ENCODE data around the gene MS4A12.
"Not testable (repeated sequence)": the region's sequence is repeated elsewhere in the genome, so short reads cannot be mapped to it uniquely, and the experiment has no call there.

The MS4A12 gene

DNA sequence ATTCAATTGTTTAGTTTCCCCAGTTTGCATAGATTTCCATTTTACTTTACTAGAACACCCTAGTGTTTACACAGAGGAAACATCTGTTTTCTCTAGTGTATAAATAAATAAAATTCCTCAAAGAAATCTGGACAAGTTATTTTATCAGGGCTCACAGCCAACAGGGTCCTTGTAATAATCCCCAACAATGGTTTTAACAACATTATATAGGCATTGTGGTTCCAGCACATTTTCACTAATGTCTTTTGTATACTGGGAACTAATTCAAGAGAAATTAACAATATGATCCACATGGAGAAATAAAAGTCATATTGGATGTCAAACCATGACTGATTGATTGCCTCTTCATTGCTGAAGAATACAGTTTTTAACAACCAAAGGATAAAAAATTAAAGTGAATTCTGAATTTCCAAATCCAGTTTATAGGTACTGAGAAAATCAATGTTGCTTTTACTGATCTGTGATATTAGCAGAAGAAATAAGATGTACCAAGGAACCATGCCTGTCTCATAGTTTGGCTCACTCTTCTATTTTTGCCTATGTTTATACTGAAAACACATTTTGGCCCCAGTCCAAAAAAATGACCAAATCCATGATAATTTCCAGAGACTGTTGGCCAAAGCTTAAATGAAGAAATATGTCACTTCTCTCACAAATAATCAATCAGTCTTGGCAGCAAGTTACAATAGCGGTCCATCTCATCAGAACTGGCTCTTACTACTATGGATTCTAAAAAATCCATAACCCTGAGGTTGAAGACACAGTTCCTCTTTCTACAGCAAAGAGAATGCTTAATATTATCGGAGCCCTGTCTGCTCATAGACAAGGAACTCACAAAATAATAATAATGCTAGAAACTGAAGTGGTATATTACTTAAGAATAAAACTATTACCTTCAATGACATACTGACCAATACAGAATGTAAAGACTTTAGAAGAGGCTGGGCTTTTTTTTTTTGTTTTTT, 21.2 kb downstream of the MS4A12 start:
- no peak for DNase-seq

DNA sequence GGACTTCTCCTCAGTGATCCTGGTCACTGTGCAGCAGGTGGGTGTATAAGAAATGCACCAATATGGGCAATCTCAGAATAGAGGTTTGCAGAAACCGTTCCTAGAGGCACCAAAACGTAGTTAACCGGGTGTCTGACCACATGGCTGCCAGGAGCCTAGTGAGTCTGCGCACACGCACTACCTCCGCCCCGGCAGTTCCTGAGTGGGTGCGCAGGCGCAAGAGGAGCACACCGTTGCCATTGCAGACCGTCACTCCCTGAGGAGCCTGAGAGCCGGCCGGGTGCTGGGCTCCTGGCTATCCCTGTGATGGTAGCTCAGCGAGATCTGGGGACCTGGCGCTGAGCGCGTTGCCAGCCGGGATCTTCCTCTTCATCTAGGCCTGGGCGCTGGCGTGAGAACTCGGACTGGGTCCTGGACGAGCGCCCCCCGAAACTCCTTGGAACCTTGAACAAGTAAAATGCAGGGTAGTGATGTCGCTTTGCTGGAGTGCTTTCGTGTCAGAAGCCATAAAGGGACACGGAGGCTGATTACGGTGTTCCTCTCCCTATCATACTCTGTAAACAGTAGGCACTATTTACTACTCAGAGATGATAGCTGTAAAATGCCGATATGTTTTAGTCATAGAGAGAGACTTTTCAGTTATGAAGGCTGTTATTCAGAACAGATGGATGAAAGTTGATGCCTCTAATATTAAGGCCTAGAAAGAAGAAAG, 22.7 kb downstream of the MS4A12 start, which contains the start of gene MS4A13:
Gene MS4A13 (plus strand): TSS at position 249 of the 712 bp plus-strand sequence. CDS start 2,692 bp downstream, outside the sequence.
- no peak for DNase-seq

DNA sequence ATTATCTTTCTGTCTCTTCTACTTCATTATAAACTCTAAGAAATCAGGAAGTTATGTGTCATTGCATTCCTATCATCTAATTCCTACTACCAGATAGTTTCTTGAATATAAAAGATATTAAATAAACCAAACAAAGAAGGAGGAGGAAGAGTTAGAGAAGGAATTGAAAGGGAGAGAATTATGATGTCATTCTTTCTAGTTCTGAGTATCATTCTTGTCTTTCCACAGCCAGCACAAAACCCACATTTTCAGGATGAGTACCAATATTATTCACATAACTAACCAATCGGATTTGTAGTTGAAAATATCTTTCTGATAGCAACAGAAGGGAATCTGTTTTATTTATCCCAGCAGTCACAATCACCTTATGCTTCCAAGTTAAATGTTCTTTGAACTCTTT, 35.9 kb downstream of the MS4A12 start:
- DNase-seq = no peak

DNA sequence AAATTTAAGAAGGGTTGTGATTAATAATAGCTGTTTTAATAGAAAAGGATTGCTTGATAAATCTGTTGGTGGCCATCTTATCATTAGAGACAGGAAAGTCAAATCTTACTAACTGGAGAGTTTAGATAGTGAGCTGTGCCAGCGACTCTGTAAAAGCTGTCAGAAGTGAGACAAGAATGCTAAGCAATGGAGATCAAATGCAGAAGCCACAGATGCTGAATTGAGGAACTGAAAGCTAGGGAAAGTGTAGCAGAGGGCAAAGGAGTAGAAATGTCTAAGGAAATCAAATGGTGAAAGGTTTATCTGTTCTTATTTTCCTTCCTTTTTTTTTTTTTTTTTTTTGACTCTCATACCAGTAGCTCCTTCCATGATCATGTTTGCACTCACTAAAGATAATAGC, 36.4 kb downstream of the MS4A12 start:
- no peak for DNase-seq

DNA sequence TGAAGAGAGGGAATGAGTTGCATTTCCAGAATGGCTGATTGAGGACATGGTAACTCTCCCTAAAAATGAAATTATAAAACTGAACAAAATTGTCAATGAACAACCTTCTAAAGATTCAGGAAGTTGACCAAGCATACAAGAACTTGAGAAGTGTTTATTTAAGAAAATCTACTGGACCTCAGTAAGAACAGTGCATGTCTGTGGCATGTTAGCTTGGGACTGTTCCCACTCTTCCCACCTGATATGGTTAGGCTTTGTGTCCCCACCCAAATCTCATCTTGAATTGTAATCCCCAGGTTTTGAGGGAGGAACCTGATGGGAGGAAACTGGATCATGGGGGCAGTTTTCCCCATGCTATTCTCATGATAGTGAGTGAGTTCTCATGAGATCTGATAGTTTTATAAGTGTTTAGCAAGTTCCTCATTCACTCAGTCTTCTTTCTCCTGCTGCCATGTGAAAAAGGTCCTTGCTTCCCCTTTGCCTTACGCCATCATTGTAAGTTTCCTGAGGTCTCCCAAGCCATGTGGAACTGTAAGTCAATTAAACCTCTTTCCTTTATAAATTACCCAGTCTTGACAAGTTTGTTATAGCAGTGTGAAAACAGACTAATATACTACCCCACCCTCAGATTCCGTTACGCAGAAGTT, 38.0 kb downstream of the MS4A12 start:
- DNase-seq = no peak

DNA sequence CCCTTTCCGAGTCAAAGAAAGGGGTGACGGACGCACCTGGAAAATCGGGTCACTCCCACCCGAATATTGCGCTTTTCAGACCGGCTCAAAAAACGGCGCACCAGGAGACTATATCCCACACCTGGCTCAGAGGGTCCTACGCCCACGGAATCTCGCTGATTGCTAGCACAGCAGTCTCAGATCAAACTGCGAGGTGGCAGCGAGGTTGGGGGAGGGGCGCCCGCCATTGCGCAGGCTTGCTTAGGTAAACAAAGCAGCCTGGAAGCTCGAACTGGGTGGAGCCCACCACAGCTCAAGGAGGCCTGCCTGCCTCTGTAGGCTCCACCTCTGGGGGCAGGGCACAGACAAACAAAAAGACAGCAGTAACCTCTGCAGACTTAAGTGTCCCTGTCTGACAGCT, 39.8 kb downstream of the MS4A12 start:
- not testable (repeated sequence) for DNase-seq

DNA sequence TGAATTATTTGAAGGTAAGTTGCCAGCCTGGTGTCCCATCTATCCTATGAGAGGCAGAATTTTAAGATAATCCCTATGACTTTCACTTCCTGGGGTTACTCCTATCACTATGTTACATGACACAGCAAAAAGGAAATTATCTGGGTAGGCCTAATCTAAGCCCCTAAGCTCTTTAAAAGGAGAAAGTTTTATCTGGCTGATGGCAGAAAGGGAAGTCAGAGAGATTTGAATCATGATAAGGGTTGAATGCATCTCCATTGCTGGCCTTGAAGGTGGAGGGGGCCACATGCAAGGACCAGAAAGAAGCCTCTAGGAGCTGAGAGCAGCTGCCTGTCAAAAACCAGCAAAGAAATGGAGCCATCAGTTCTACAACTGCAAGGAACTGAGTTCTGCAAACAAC, 46.0 kb downstream of the MS4A12 start:
- not testable (repeated sequence) for DNase-seq

DNA sequence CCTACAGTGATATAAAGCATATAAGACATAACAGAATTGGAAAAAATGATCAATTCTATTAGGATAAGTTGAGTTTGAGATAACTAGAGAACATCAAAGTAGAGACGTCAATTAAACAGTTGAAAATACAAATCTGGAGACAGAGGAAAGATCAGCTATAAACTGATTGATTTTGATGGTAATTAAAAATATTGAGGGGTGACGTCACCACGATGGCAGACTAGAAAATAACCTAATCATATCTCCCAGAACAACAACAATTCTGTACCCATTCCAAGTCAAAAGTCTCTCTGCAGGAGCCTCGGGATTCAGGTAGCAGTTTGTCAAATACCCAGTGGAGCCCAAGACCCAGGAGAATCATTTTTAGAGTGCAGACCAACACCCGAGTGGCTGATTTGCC, 51.5 kb downstream of the MS4A12 start:
- no peak for DNase-seq

All from CD4-positive, alpha-beta T cell treated with Interleukin-4 for 4 hours (primary cell).